Ramos (cell line): ENCODE measurements around the gene TMEM255B.
"Not testable (repeated sequence)": the region's sequence is repeated elsewhere in the genome, so short reads cannot be mapped to it uniquely, and the experiment has no call there.

Experiments
- in situ Hi-C: fragments of 300-500 bp; cut with MboI; formaldehyde crosslinking; loops from one replicate; pipeline ENCODE4 v1.14.3; 2022; ENCODE audit warnings: low sequenced_read_pairs; ENCODE audit not compliant: unreplicated experiment

The TMEM255B gene

DNA sequence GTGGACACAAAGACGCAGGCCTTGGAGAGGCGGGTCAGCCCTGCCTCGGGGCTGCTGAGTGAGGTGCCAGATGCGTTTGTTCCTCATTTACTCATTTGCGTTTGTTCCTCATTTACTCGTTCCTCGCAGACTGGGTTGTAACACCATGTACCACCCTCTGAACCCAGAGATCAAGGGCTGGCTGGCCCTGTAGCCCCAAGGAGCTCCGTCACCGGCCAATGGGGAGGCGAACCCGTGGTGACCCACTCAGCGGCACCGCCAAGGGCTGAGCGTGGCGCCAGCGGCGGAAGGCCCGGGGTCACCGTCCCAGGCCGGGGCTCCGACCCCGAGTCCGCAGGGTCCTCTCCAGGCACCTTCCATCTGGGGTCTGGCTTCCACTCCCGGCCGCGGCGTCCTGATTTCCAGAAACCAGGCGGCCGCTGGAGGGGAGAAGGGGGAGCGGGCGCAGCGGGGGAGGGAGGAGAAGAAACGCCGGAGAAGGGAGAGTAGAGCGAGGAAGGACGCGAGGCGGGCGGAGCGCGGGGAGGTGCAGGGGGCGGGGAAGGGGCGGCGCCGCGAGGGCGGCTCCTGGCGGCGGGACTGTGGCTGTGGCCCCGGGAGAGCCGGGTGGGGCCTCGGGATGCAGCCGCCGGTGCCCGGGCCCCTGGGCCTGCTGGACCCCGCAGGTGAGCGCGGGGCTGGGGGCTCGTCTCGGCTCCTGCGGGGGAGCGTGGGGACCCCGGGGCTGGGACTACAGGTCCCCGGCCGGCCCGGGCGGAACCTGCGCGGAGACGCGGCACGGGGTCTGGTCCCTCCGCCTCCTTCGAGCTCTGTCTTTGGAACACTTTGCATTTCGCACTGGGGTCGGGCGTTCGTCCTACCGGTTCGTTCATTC, at the start of gene TMEM255B:
TSS of gene TMEM255B (plus strand) at position 576 of the 874 bp plus-strand sequence. CDS start at position 620, 44 bp downstream.
- in situ Hi-C loops, result no loop called here

DNA sequence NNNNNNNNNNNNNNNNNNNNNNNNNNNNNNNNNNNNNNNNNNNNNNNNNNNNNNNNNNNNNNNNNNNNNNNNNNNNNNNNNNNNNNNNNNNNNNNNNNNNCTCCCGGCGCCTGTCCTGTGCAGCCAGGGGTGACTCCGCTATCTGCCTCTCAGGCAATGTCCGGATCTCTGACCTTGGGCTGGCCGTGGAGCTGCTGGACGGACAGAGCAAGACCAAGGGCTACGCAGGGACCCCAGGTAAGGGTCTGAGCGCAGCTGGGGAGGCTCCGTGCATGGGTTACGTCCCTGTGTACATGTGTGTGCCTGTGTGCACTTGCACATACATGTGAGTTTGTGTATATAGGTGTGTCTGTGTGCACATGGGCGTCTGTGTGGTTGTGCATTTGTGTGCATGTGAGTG, 36.1 kb upstream of the TMEM255B start:
- in situ Hi-C loops, result no loop called here

DNA sequence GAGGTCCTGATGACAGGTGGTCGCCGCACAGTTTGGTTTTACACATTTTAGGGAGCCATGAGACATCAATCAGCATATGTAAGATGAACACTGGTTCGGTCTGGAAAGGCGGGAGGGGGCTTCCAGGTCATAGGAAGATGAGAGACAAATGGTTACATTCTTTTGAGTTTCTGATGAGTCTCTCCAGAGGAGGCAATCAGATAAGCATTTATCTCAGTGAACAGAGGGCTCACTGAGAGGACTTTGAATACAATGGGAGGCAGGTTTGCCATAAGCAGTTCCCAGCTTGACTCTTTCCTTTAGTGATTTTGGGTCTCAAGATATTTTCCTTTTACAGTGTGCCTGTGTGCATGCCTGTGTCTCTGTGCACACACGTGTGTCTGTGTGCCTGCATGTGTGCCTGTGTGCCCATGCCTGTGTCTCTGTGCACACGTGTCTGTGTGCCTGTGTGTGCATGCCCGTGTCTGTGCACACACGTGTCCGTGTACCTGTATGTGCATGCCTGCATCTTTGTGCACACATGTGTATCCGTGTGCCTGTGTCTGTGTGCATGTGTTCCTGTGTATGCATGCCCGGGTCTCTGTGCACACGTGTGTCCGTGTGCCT, 35.5 kb upstream of the TMEM255B start:
- in situ Hi-C loops, result no loop called here

DNA sequence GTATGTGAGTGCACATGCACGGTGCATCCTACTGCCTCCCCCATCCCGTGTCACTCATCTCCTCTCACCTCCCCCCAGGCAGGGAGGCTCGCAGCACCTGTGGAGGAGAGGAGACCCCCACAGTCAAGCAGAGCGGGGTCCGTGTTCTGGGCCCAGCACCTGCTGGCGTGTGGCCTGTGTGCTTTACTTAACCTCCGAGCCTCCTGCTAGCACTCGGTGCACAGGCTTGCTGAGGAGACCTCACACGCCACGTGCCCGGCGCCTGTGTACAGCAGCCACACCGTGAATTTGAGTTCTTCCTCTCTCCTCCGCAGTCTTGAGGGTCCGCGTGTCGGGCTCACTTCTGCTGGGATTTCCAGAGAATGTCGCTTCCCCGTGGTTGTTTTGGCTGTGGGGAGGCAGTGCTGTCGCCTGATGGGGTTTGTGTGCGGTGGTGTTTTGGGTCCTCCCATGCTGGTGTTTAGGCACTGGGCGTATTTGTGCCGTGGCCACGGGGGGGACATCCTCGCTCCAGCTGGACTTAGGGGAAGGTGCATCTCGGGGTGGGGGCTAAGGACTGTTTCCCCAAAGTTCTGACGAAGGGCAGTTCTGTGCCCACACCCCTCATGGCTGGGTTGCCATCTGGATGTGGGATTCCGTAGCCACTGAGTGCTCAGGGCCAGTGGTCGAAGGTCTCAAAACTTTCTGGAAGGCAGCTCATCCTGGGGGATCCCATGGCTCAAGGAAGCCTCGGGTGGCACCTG, 34.8 kb upstream of the TMEM255B start:
- in situ Hi-C loops, result no loop called here

- in situ Hi-C loops, result no loop called here
Measured at GRCh38 chr13:113724780-113725315, 34.2 kb upstream of the TMEM255B start.

GRCh38 chr13:113725329-113726105, 33.5 kb upstream of the TMEM255B start:
- in situ Hi-C loops, result not testable (repeated sequence)

DNA sequence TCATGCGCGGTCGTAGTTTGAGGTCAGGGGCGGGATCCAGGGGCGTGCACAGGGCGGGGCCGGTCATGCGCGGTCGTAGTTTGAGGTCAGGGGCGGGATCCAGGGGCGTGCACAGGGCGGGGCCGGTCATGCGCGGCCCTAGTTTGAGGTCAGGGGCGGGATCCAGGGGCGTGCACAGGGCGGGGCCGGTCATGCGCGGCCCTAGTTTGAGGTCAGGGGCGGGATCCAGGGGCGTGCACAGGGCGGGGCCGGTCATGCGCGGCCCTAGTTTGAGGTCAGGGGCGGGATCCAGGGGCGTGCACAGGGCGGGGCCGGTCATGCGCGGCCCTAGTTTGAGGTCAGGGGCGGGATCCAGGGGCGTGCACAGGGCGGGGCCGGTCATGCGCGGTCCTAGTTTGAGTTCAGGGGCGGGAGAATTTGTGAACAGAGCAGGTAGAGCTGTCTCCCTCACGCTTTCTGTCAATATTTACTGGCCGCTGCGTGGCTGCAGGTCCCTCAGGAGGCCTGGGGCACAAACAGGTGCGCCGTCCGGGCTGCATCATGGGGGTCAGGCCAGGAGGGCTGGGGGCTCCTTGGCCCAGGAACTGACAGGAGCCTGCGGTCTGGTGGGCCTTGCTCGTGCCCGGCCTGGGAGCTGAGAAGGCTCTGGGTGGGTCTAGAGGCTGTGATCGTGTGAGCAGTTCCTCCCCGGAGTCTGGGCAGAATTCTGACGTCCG, 32.8 kb upstream of the TMEM255B start:
- in situ Hi-C loops, result not testable (repeated sequence)

DNA sequence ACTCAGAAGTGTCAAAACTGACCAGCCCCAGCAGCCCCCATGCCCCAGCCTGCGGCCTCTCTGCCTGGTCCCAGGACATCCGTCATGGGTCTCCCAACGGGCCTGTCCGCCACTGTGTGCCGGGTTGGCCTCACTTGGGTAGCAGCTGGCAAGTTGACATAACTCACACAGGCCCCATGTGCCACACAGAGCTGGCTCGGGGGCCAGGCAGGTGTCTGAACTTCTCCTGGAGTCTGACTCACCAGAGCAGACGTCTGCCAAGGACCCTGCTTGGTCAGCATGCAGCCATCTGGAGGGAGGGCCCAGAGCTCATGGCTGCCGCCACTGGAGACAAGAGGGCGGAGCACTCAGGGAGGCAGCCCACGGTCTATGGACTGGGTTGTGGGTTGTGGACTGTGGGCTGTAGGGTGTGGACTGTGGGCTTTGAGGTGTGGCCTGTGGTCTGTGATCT, 32.0 kb upstream of the TMEM255B start:
- in situ Hi-C loops, result no loop called here

GRCh38 chr13:113728571-113729054, 30.4 kb upstream of the TMEM255B start:
- in situ Hi-C loops, result no loop called here

DNA sequence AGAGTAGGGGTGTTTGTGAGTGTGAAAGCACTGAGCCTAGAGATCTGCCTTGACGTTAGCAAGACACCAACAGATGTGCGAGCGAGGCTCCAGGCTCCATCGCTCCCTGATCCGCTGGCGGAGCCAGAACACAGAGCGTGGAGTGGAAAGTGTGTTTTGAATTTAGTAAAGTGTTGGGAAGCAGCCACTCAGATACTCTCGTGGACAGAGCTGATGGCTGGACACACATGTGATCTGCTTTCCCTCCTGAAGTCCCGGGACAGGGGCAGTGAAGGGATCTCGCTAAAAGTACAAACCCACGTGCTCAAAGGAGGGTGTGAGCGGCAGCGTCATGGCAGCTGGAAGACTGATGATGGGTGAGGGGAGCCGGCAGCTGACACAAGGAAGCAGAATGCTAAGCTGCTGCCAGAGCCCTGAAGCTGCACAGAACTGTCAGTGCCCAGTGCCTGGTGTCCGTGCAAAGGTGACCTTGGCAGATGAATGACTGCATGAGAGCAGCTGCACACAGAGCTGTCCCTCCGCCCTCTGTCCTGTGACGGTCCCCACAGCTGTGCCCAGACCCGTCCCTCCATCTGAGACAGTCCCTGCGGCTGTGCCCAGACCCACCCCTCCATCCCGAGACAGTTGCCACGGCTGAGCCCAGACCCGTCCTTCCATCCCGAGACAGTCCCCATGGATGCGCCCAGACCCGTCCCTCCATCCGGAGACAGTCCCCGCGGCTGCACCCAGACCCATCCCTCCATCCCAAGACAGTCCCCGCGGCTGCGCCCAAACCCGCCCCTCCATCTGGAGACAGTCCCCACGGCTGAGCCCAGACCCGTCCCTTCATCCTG, 29.6 kb upstream of the TMEM255B start:
- in situ Hi-C loops, result no loop called here

- in situ Hi-C loops, result no loop called here
Measured at GRCh38 chr13:113730258-113730691, 28.8 kb upstream of the TMEM255B start.

DNA sequence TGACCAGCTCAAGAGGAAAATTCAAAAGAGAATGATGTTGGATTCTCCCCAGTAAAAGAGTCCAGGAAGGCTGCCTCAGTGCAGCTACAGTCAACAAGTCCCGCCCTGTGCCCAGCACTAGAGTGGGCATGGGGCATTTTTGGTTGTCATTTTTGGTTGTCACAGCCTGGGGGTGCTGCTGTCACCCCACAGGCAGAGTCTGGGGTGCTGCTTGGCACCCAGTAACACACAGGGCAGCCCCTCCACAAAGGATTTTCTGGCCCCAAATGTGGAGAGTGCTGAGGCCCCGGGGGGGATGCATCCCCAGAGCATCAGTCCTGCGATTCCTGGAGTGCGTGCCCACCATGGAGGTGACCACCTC, 28.2 kb upstream of the TMEM255B start:
- in situ Hi-C loops, result no loop called here

DNA sequence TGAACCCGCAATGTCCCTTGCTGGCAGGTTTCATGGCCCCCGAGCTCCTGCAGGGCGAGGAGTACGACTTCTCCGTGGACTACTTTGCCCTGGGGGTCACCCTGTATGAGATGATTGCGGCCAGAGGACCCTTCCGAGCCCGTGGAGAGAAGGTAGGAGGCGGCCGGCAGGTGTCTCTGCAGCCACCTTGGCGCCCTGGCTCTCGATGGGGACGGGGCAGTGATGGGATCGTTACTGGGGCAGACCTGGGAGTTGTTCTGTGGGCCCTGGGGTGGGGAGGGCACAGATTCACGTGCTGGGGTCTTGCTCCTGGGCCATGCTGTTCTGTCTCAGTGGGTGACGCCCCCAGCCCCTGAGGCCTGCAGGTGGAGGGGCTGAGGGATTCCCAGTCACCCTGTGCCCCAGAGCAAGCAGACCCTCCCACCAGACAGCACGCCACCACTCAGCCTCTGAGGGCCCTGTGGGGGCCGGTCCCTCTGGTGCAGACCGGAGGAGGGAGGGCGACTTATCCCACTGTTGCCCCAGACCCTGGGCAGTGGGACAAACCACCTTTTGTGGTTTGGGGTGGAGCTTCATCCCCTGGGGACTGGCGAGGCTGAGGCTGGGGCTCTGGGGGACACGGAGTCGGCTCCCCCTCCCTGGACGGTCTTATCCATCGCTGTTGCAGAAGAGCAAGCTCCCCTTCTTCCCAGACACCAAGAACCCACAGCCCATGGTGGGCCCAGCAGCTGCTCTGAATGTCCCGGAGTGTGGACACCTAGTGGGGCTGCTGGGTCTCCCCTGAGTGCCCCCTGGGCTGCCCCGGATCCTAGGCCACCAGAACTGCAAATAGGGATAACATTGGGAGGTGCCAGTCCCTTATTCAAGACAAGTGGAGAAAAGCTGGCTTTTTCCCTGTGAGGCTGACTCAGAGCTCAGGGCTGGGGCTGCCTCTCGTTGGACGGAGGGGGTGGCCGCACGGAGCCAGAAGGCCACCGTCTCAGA, 27.5 kb upstream of the TMEM255B start:
- in situ Hi-C loops, result no loop called here

DNA sequence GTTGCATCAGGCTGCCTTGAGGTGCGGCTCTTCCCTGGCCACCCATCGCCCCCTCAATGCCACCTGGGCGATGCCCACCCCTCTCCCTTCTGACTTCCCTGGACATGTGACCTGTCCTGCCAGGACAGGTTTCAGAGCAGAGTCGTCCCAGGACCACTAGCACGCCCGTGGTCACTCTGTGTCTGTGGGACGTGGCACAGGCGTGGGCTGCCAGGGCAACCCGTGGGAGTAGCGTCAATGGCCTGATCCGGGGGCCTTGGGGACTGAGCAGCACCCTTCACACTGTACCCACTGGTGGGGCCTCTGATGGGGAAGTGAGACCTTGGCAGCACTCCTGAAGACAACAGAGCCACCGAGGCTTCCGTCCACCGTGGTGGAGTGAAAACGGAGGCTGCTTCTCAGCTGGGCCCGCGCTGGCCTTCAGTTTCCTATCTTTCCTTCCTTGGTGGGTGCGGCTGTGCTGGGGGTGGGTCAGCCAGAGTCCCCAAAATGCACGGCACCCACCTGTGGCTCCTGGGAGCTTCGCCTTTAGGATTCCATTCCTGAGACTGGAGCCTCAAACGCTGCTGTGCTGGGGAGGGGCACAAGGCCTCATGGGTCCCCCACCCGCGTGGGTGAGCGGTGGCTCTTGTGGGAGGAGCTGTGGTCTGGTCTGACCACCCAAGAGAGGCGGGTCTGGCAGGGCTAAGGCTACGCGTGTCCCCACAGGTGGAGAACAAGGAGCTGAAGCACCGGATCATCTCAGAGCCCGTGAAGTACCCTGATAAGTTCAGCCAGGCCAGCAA, 26.7 kb upstream of the TMEM255B start:
- in situ Hi-C loops, result no loop called here

- in situ Hi-C loops, result no loop called here
Measured at GRCh38 chr13:113732961-113733950, 25.8 kb upstream of the TMEM255B start.
